Measurements from ENCODE around the gene RGS5. TPM values are rescaled to one million over a fixed set of nuclear protein-coding genes. Genes with fewer than 3 reads are reported as not detected.

RGS5 gene
- total RNA-seq, 1 donor from 2014 or later: 1.1 TPM

GRCh38 chr1:163162381-163162914 lies 40.3 kb downstream of the RGS5 start:
- Mint-ChIP-seq H3K36me3 (ENCODE audit: low read depth) (no peaks in the 10 kb centered on the region), H3K4me1 (no peaks in the 10 kb centered on the region), H3K9me3 (peaks cover 3% of the 10 kb centered on the region), H3K4me3 (no peak overlapping the region), H3K27ac (no peak overlapping the region), H3K27me3 (no peaks in the 10 kb centered on the region)
- ChIA-PET CTCF (no interaction called here), POLR2A (interaction anchor here (0.7 kb wide), 1 partner anchor 34 kb away, joined by 4 read pairs; no protein-coding TSS in a partner anchor)
- ATAC-seq (ENCODE audit: low read depth) (no peak), DNase-seq (no peak)
- TF ChIP-seq CTCF (IDR thresholded peaks at IDR 0.05): no peak
- intact Hi-C loops (cut with micrococcal nuclease): no loop called here

- TF ChIP-seq CTCF (IDR thresholded peaks at IDR 0.05): no peak
- DNase-seq (no peak), ATAC-seq (ENCODE audit: low read depth) (no peak)
- POLR2A ChIA-PET: no interaction called here
- intact Hi-C loops (cut with micrococcal nuclease): no loop called here
- no peak overlapping the region for H3K4me3 Mint-ChIP-seq
- peaks cover 3% of the 10 kb centered on the region for H3K9me3 Mint-ChIP-seq
- H3K36me3 Mint-ChIP-seq (ENCODE audit: low read depth): no peaks in the 10 kb centered on the region
- no peaks in the 10 kb centered on the region for H3K27me3 Mint-ChIP-seq
- CTCF ChIA-PET: no interaction called here
- no peaks in the 10 kb centered on the region for H3K4me1 Mint-ChIP-seq
- no peak overlapping the region for H3K27ac Mint-ChIP-seq
Measured at GRCh38 chr1:163161841-163162240, 40.9 kb downstream of the RGS5 start.

- Mint-ChIP-seq H3K4me1 (no peaks in the 10 kb centered on the region), H3K27ac (no peak overlapping the region), H3K4me3 (no peak overlapping the region), H3K36me3 (ENCODE audit: low read depth) (no peaks in the 10 kb centered on the region), H3K27me3 (no peaks in the 10 kb centered on the region), H3K9me3 (peaks cover 3% of the 10 kb centered on the region)
- no peak for ATAC-seq (ENCODE audit: low read depth)
- POLR2A ChIA-PET: no interaction called here
- DNase-seq: no peak
- TF ChIP-seq CTCF (IDR thresholded peaks at IDR 0.05): no peak
- intact Hi-C loops (cut with micrococcal nuclease): no loop called here
- CTCF ChIA-PET: no interaction called here
Measured at GRCh38 chr1:163161337-163161736, 41.4 kb downstream of the RGS5 start.

- H3K9me3 Mint-ChIP-seq: peaks cover 3% of the 10 kb centered on the region
- no peaks in the 10 kb centered on the region for H3K36me3 Mint-ChIP-seq (ENCODE audit: low read depth)
- CTCF ChIA-PET: no interaction called here
- H3K27me3 Mint-ChIP-seq: no peaks in the 10 kb centered on the region
- no peak overlapping the region for H3K4me3 Mint-ChIP-seq
- no peak overlapping the region for H3K27ac Mint-ChIP-seq
- ATAC-seq (ENCODE audit: low read depth) (no peak), DNase-seq (no peak)
- no peaks in the 10 kb centered on the region for H3K4me1 Mint-ChIP-seq
- intact Hi-C loops (cut with micrococcal nuclease): no loop called here
- POLR2A ChIA-PET: no interaction called here
- TF ChIP-seq CTCF (IDR thresholded peaks at IDR 0.05): no peak
Measured at GRCh38 chr1:163155606-163156005, 47.1 kb downstream of the RGS5 start.

- TF ChIP-seq CTCF (IDR thresholded peaks at IDR 0.05): no peak
- no peaks in the 10 kb centered on the region for H3K27me3 Mint-ChIP-seq
- CTCF ChIA-PET: no interaction called here
- DNase-seq (no peak), ATAC-seq (ENCODE audit: low read depth) (no peak)
- H3K36me3 Mint-ChIP-seq (ENCODE audit: low read depth): no peaks in the 10 kb centered on the region
- POLR2A ChIA-PET: no interaction called here
- no peak overlapping the region for H3K27ac Mint-ChIP-seq
- intact Hi-C loops (cut with micrococcal nuclease): no loop called here
- no peak overlapping the region for H3K4me3 Mint-ChIP-seq
- no peaks in the 10 kb centered on the region for H3K9me3 Mint-ChIP-seq
- H3K4me1 Mint-ChIP-seq: no peaks in the 10 kb centered on the region
Measured at GRCh38 chr1:163148911-163149310, 53.8 kb downstream of the RGS5 start.

All from activated B cell treated with CpG ODN at 0.5 μM for 24 hours (primary cell).